Activated T-helper 1 cell treated with anti-CD3 and anti-CD28 coated beads, Interleukin-2, amount 50 U/mL, for 16 hours (primary cell): ENCODE data around the gene ADAMTSL3.

Source experiments
- DNase-seq, 2 donors: peaks; one replicate each; pipeline ENCODE4 v3.0.0-alpha.2; 2020; ENCODE audit warnings: low read depth in 1 of 2, low spot score in 1 of 2

ADAMTSL3 gene

GRCh38 chr15:83914906-83915305, 261.0 kb downstream of the ADAMTSL3 start:
- no peak for DNase-seq

- no peak for DNase-seq
Observed at GRCh38 chr15:83917432-83917831, 263.5 kb downstream of the ADAMTSL3 start.

- DNase-seq = no peak
Observed at GRCh38 chr15:83918011-83918410, 264.1 kb downstream of the ADAMTSL3 start.

GRCh38 chr15:83919319-83919830, 265.5 kb downstream of the ADAMTSL3 start:
- no peak for DNase-seq

GRCh38 chr15:83919978-83920510, 266.1 kb downstream of the ADAMTSL3 start:
- no peak for DNase-seq

GRCh38 chr15:83922649-83923294, 268.8 kb downstream of the ADAMTSL3 start:
- no peak for DNase-seq

GRCh38 chr15:83926116-83926515, 272.2 kb downstream of the ADAMTSL3 start:
- no peak for DNase-seq

- DNase-seq = no peak
Observed at GRCh38 chr15:83927704-83928391, 273.9 kb downstream of the ADAMTSL3 start.

- no peak for DNase-seq
Observed at GRCh38 chr15:83928392-83928734, 274.4 kb downstream of the ADAMTSL3 start.

- no peak for DNase-seq
Observed at GRCh38 chr15:83928878-83929418, 275.0 kb downstream of the ADAMTSL3 start.

GRCh38 chr15:83929619-83930018, 275.7 kb downstream of the ADAMTSL3 start:
- DNase-seq = no peak

GRCh38 chr15:83930392-83931212, 276.7 kb downstream of the ADAMTSL3 start:
- DNase-seq = no peak

- DNase-seq = no peak
Observed at GRCh38 chr15:83935774-83936173, 281.9 kb downstream of the ADAMTSL3 start.

GRCh38 chr15:83940136-83940535, 286.2 kb downstream of the ADAMTSL3 start:
- no peak for DNase-seq

- DNase-seq = no peak
Observed at GRCh38 chr15:83943043-83943442, 289.1 kb downstream of the ADAMTSL3 start.

- no peak for DNase-seq
Observed at GRCh38 chr15:83943849-83944404, 290.0 kb downstream of the ADAMTSL3 start.

- no peak for DNase-seq
Observed at GRCh38 chr15:83947156-83947555, 293.2 kb downstream of the ADAMTSL3 start.

- DNase-seq = no peak
Observed at GRCh38 chr15:83954506-83954905, 300.6 kb downstream of the ADAMTSL3 start.

GRCh38 chr15:83955806-83956265, 301.9 kb downstream of the ADAMTSL3 start:
- DNase-seq = no peak

GRCh38 chr15:83956887-83957286, 303.0 kb downstream of the ADAMTSL3 start:
- DNase-seq = no peak

- DNase-seq = no peak
Observed at GRCh38 chr15:83959477-83959876, 305.6 kb downstream of the ADAMTSL3 start.
